SK-N-SH treated with all-trans-retinoic acid at 6 μM for 48 hours (cell line): ENCODE data around the gene COPE.

Source experiments
- CSDC2 ChIP-seq: fragments of 250-450 bp; sonication (Bioruptor Pico); IDR thresholded peaks from 2 replicates; pipeline ENCODE4 v1.5.0; 2020; ENCODE audit warnings: mild to moderate bottlenecking, moderate library complexity
- PATZ1 ChIP-seq: fragments of 250-450 bp; sonication (Bioruptor Pico); IDR thresholded peaks from 2 replicates; pipeline ENCODE4 v1.8.0; 2020; ENCODE audit warnings: mild to moderate bottlenecking, moderate library complexity, borderline replicate concordance
- POU6F1 ChIP-seq: fragments of 250-450 bp; sonication (Bioruptor Pico); IDR thresholded peaks from 2 replicates; pipeline ENCODE4 v1.8.0; 2021; ENCODE audit warnings: low read depth, mild to moderate bottlenecking, moderate library complexity, borderline replicate concordance
- PPARA ChIP-seq: fragments of 250-450 bp; sonication (Bioruptor Pico); IDR thresholded peaks from 2 replicates; pipeline ENCODE4 v1.5.0; 2020; ENCODE audit warnings: mild to moderate bottlenecking, borderline replicate concordance
- TSHZ2 ChIP-seq: fragments of 250-450 bp; sonication (Bioruptor Pico); IDR thresholded peaks from 2 replicates; pipeline ENCODE4 v1.5.0; 2020; ENCODE audit warnings: mild to moderate bottlenecking, moderate library complexity
- ZC3H10 ChIP-seq: fragments of 250-450 bp; sonication (Bioruptor Pico); IDR thresholded peaks from 2 replicates; pipeline ENCODE4 v1.5.1; 2021; ENCODE audit warnings: mild to moderate bottlenecking, moderate library complexity
- ZFP30 ChIP-seq: fragments of 450-650 bp; formaldehyde crosslinking; IDR thresholded peaks from 2 replicates; pipeline ENCODE4 v1.5.0; 2022; ENCODE audit warnings: mild to moderate bottlenecking, moderate library complexity
- ZNF565 ChIP-seq: fragments of 450-650 bp; formaldehyde crosslinking; conservative IDR thresholded peaks from 2 replicates; pipeline ENCODE4 v1.5.0; 2020; ENCODE audit warnings: low read depth, mild to moderate bottlenecking, moderate library complexity
- ZNF8 ChIP-seq: fragments of 450-650 bp; formaldehyde crosslinking; IDR thresholded peaks from 2 replicates; pipeline ENCODE4 v1.5.0; 2020; ENCODE audit warnings: mild to moderate bottlenecking, moderate library complexity
- TF ChIP-seq, protein P1 (sequence below): fragments of 250-450 bp; sonication (Bioruptor Pico); IDR thresholded peaks from 2 replicates; pipeline ENCODE4 v1.5.1; 2020; ENCODE audit warnings: low read depth, mild to moderate bottlenecking, moderate library complexity

DNA sequence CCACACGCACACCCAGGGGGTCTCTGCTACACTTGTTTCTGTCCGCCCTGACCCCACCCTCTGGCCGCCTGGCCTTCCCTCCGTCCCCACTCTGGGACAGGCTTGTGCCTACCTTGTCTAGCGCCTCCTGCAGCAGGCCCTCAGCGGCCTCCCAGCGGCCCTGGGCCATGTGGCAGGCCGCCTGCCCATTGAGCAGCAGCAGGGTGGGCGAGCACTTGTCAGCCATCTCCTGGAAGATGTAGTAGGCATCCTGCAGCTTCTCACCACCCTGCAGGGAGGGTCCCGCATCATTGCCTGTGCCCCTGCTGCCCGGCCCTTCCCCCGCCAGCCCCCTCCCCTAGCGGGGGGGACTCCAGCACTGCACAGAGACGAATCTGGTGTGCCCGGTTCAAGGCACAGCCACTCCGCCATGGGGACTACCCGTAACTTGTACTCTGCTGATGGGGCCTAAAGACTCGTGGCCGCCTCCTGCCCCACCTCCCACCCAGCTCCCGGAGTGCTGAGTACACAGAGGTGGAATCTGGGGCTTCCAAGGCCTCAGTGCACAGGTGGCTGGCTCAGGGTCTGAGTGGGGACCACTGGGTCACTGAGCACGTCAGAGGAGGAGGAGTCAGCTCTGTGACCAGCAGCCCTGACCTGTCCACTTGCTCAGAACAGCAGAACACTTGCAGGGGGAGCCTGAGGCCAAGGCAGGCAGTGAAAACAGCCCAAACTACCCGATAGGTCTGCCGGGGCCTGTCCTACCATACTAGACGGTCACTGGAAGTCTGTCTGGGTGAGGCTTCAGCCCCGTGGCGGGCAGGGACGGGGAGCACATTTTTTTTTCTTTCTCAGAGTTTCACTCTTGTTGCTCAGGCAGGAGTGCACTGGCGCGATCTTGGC, 15.8 kb downstream of the COPE start:
- TF ChIP-seq ZNF565 (no peak), TSHZ2 (CRISPR knock-in tag) (no peak), PATZ1 (CRISPR knock-in tag) (no peak), POU6F1 (CRISPR knock-in tag) (no peak), CSDC2 (CRISPR knock-in tag) (no peak), ZFP30 (CRISPR knock-in tag) (no peak), ZC3H10 (no peak), PPARA (CRISPR knock-in tag) (no peak), ZNF8 (no peak)
- TF ChIP-seq, protein P1, sequence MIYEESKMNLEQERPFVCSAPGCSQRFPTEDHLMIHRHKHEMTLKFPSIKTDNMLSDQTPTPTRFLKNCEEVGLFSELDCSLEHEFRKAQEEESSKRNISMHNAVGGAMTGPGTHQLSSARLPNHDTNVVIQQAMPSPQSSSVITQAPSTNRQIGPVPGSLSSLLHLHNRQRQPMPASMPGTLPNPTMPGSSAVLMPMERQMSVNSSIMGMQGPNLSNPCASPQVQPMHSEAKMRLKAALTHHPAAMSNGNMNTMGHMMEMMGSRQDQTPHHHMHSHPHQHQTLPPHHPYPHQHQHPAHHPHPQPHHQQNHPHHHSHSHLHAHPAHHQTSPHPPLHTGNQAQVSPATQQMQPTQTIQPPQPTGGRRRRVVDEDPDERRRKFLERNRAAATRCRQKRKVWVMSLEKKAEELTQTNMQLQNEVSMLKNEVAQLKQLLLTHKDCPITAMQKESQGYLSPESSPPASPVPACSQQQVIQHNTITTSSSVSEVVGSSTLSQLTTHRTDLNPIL (CRISPR knock-in tag), result no peak
